Ramos (cell line): ENCODE data around the gene PTPN12.
"Not testable (repeated sequence)": the region's sequence is repeated elsewhere in the genome, so short reads cannot be mapped to it uniquely, and the experiment has no call there.

Experiments used
- in situ Hi-C: fragments of 300-500 bp; cut with MboI; formaldehyde crosslinking; loops from one replicate; pipeline ENCODE4 v1.14.3; 2022; ENCODE audit warnings: low sequenced_read_pairs; ENCODE audit not compliant: unreplicated experiment

PTPN12 gene

GRCh38 chr7:77537778-77538280 is 734 bp downstream of the PTPN12 start:
- in situ Hi-C loops: no loop called here

- in situ Hi-C loops: no loop called here
Measured at GRCh38 chr7:77538281-77539212, 1.5 kb downstream of the PTPN12 start.

GRCh38 chr7:77540402-77540822 is 3.3 kb downstream of the PTPN12 start:
- in situ Hi-C loops: no loop called here

- in situ Hi-C loops: not testable (repeated sequence)
Measured at GRCh38 chr7:77540993-77541392, 3.9 kb downstream of the PTPN12 start.

- in situ Hi-C loops: no loop called here
Measured at GRCh38 chr7:77542409-77542808, 5.3 kb downstream of the PTPN12 start.

- in situ Hi-C loops: no loop called here
Measured at GRCh38 chr7:77542895-77543294, 5.8 kb downstream of the PTPN12 start.

GRCh38 chr7:77543910-77544309 is 6.8 kb downstream of the PTPN12 start:
- in situ Hi-C loops: no loop called here

GRCh38 chr7:77544518-77544917 is 7.4 kb downstream of the PTPN12 start:
- in situ Hi-C loops: no loop called here

- in situ Hi-C loops: no loop called here
Measured at GRCh38 chr7:77548206-77548605, 11.1 kb downstream of the PTPN12 start.

- in situ Hi-C loops: no loop called here
Measured at GRCh38 chr7:77549106-77549870, 12.2 kb downstream of the PTPN12 start.

- in situ Hi-C loops: no loop called here
Measured at GRCh38 chr7:77550586-77550985, 13.5 kb downstream of the PTPN12 start.

- in situ Hi-C loops: no loop called here
Measured at GRCh38 chr7:77553123-77553522, 16.0 kb downstream of the PTPN12 start.

- in situ Hi-C loops: no loop called here
Measured at GRCh38 chr7:77558284-77558967, 21.3 kb downstream of the PTPN12 start.

GRCh38 chr7:77561352-77561751 is 24.3 kb downstream of the PTPN12 start:
- in situ Hi-C loops: no loop called here

GRCh38 chr7:77563275-77563674 is 26.2 kb downstream of the PTPN12 start:
- in situ Hi-C loops: no loop called here

- in situ Hi-C loops: no loop called here
Measured at GRCh38 chr7:77565917-77566316, 28.8 kb downstream of the PTPN12 start.

- in situ Hi-C loops: no loop called here
Measured at GRCh38 chr7:77566421-77566820, 29.3 kb downstream of the PTPN12 start.

- in situ Hi-C loops: no loop called here
Measured at GRCh38 chr7:77569514-77570232, 32.6 kb downstream of the PTPN12 start.

- in situ Hi-C loops: no loop called here
Measured at GRCh38 chr7:77570330-77571011, 33.4 kb downstream of the PTPN12 start.
